SK-N-SH (cell line): ENCODE measurements around the gene SLCO3A1. TPM values are rescaled to one million over a fixed set of nuclear protein-coding genes. Genes with fewer than 3 reads are reported as not detected.

Source experiments
- CTCF ChIA-PET: fragments of 300-600, 350-600 bp; formaldehyde crosslinking; extraction: SDS; loops from one replicate; lab custom pipeline; 2021; lab: Yijun Ruan, JAX
- POLR2A ChIA-PET: fragments of 350-600 bp; sonication (Branson Sonifier 250); formaldehyde crosslinking; extraction: SDS; loops from one replicate; lab custom pipeline; 2020; ENCODE audit warnings: antibody characterized with exemption, inconsistent platforms; lab: Yijun Ruan, JAX
- DNase-seq: peaks from one replicate; pipeline ENCODE4 v3.0.0; 2012
- H2AFZ ChIP-seq: fragments of 200-600 bp; sonication (generic); 2 replicates; pipeline ENCODE4 v1.8.1; 2016; ENCODE audit warnings: antibody characterized with exemption, mild to moderate bottlenecking, low read depth
- H3F3A ChIP-seq: fragments of 200-600 bp; sonication (generic); replicated peaks from 2 replicates; pipeline ENCODE3; 2016; ENCODE audit warnings: antibody characterized with exemption, mild to moderate bottlenecking; ENCODE audit not compliant: insufficient read depth
- H3K27ac ChIP-seq, 2 experiments: fragments of 200-500 bp in 1 of 2; fragments of 200-600 bp in 1 of 2; sonication (Bioruptor generic) in 1 of 2; sonication (generic), shearing (Covaris generic) in 1 of 2; 2 replicates each; pipeline versions ENCODE4 v1.5.1 to v1.6.1; 2014 to 2016; ENCODE audit warnings: low read depth in 2 of 2, inconsistent platforms in 1 of 2, low read length in 1 of 2, mild to moderate bottlenecking in 1 of 2, mixed read lengths in 1 of 2
- H3K27me3 ChIP-seq: fragments of 200-600 bp; sonication (generic), shearing (Covaris generic); 2 replicates; pipeline ENCODE4 v1.6.1; 2016; ENCODE audit warnings: mixed run types; ENCODE audit not compliant: insufficient read depth
- H3K36me3 ChIP-seq, 2 experiments: fragments of 200-500 bp in 1 of 2; fragments of 200-600 bp in 1 of 2; sonication (Bioruptor generic) in 1 of 2; sonication (generic) in 1 of 2; replicated peaks in 1 of 2; 2 replicates each; pipeline versions ENCODE3 to v1.5.1; 2014 to 2016; ENCODE audit warnings: low read length in 1 of 2, mild to moderate bottlenecking in 1 of 2; ENCODE audit not compliant: insufficient read depth in 2 of 2, control insufficient read depth in 1 of 2
- H3K4me1 ChIP-seq, 2 experiments: fragments of 200-500 bp in 1 of 2; fragments of 200-600 bp in 1 of 2; sonication (Bioruptor generic) in 1 of 2; sonication (generic), shearing (Covaris generic) in 1 of 2; 2 replicates each; pipeline versions ENCODE4 v1.5.1 to v1.6.1; 2014 to 2016; ENCODE audit warnings: low read depth in 1 of 2, low read length in 1 of 2, mixed run types in 1 of 2; ENCODE audit not compliant: insufficient read depth in 2 of 2, control insufficient read depth in 1 of 2
- H3K4me2 ChIP-seq: fragments of 200-600 bp; sonication (generic), shearing (Covaris generic); 2 replicates; pipeline ENCODE4 v1.6.1; 2017; ENCODE audit warnings: mixed run types
- H3K4me3 ChIP-seq, 2 experiments: fragments of 200-500 bp in 1 of 2; fragments of 200-600 bp in 1 of 2; sonication (Bioruptor generic) in 1 of 2; sonication (generic), shearing (Covaris generic) in 1 of 2; 2 replicates each; pipeline versions ENCODE4 v1.5.1 to v1.8.1; 2014 to 2016; ENCODE audit warnings: low read depth in 2 of 2, inconsistent platforms in 1 of 2, low read length in 1 of 2, mild to moderate bottlenecking in 1 of 2, mixed read lengths in 1 of 2, moderate library complexity in 1 of 2
- H3K79me2 ChIP-seq: fragments of 200-600 bp; sonication (generic); 2 replicates; pipeline ENCODE4 v1.8.1; 2017; ENCODE audit warnings: mild to moderate bottlenecking; ENCODE audit not compliant: insufficient read depth
- H3K9ac ChIP-seq: fragments of 200-600 bp; sonication (generic); 2 replicates; pipeline ENCODE4 v1.6.1; 2017; ENCODE audit warnings: mixed run types
- H3K9me2 ChIP-seq: fragments of 200-600 bp; sonication (generic); 2 replicates; pipeline ENCODE4 v1.6.1; 2017; ENCODE audit warnings: mixed run types
- H3K9me3 ChIP-seq: fragments of 200-600 bp; sonication (generic); 2 replicates; pipeline ENCODE4 v1.6.1; 2017; ENCODE audit warnings: mixed run types, mild to moderate bottlenecking, moderate library complexity
- H4K20me1 ChIP-seq: fragments of 200-600 bp; sonication (generic); 2 replicates; pipeline ENCODE4 v1.6.1; 2017; ENCODE audit warnings: mild to moderate bottlenecking, mixed run types; ENCODE audit not compliant: insufficient read depth
- CHD2 ChIP-seq: fragments of 150-350 bp; IDR thresholded peaks from 2 replicates; pipeline ENCODE4 v1.6.1; 2018; ENCODE audit warnings: low read length; ENCODE audit not compliant: partially characterized antibody
- ELF1 ChIP-seq: IDR thresholded peaks from 2 replicates; pipeline ENCODE4 v1.4.0; 2012
- EP300 ChIP-seq, 2 experiments: IDR thresholded peaks; 2 replicates each; pipeline versions ENCODE4 v1.4.0 to v1.6.1; 2012; ENCODE audit warnings: borderline replicate concordance in 1 of 2, low read depth in 1 of 2, low read length in 1 of 2
- EZH2phosphoT487 ChIP-seq: fragments of 200-600 bp; sonication (generic); IDR thresholded peaks from 2 replicates; pipeline ENCODE4 v1.6.1; 2017; ENCODE audit warnings: low read depth, mixed run types, mild to moderate bottlenecking, antibody characterized with exemption, moderate library complexity, borderline replicate concordance
- FOSL2 ChIP-seq: IDR thresholded peaks from 2 replicates; pipeline ENCODE4 v1.4.0; 2012; ENCODE audit warnings: low read depth, mild to moderate bottlenecking, moderate library complexity, borderline replicate concordance
- FOXM1 ChIP-seq: IDR thresholded peaks from 2 replicates; pipeline ENCODE4 v1.4.0; 2012; ENCODE audit warnings: low read depth, mild to moderate bottlenecking
- GATA2 ChIP-seq: sonication (generic); formaldehyde crosslinking; IDR thresholded peaks from 2 replicates; pipeline ENCODE4 v1.5.0; 2020; ENCODE audit warnings: mild to moderate bottlenecking, missing genetic modification reagents
- IRF3 ChIP-seq: fragments of 150-350 bp; IDR thresholded peaks from 2 replicates; pipeline ENCODE4 v1.6.1; 2016; ENCODE audit warnings: mild to moderate bottlenecking, low read depth, low read length
- MXI1 ChIP-seq: IDR thresholded peaks from 2 replicates; pipeline ENCODE4 v1.6.1; 2012; ENCODE audit warnings: mild to moderate bottlenecking, low read depth, low read length, improper control_type of control experiment
- NFIC ChIP-seq: IDR thresholded peaks from 2 replicates; pipeline ENCODE4 v1.4.0; 2012; ENCODE audit warnings: borderline replicate concordance
- NRF1 ChIP-seq: IDR thresholded peaks from 2 replicates; pipeline ENCODE4 v1.6.1; 2012; ENCODE audit warnings: low read depth, mild to moderate bottlenecking, low read length
- RAD21 ChIP-seq: IDR thresholded peaks from 2 replicates; pipeline ENCODE4 v1.6.1; 2012; ENCODE audit warnings: mild to moderate bottlenecking, low read length
- RCOR1 ChIP-seq: fragments of 150-350 bp; IDR thresholded peaks from 2 replicates; pipeline ENCODE4 v1.6.1; 2017; ENCODE audit warnings: antibody characterized with exemption, low read length
- RXRA ChIP-seq: IDR thresholded peaks from 2 replicates; pipeline ENCODE4 v1.4.0; 2012; ENCODE audit warnings: low read depth, mild to moderate bottlenecking, borderline replicate concordance
- SMC3 ChIP-seq: IDR thresholded peaks from 2 replicates; pipeline ENCODE4 v1.6.1; 2012; ENCODE audit warnings: low read depth, low read length, improper control_type of control experiment
- TCF12 ChIP-seq: IDR thresholded peaks from 2 replicates; pipeline ENCODE4 v1.4.0; 2012
- USF1 ChIP-seq: IDR thresholded peaks from 2 replicates; pipeline ENCODE4 v1.4.0; 2012; ENCODE audit warnings: low read depth, borderline replicate concordance
- WGBS: methylation state at CpG from one replicate; pipeline ENCODE4 v1.1.6; 2017; ENCODE audit warnings: low lambda C conversion rate; 5-methylcytosine and 5-hydroxymethylcytosine counted together
- polyA plus RNA-seq, 3 experiments: library from polyadenylated mRNA; depleted of rRNA; stranded (reverse); fragments of >200 nt; gene quantifications; 2 replicates each; pipeline ENCODE4 v1.2.3, GENCODE V29; 2012

SLCO3A1 gene
- polyA plus RNA-seq, 1 of the 3 experiments (the other 2 are of a cell fraction): 19.7 TPM

DNA sequence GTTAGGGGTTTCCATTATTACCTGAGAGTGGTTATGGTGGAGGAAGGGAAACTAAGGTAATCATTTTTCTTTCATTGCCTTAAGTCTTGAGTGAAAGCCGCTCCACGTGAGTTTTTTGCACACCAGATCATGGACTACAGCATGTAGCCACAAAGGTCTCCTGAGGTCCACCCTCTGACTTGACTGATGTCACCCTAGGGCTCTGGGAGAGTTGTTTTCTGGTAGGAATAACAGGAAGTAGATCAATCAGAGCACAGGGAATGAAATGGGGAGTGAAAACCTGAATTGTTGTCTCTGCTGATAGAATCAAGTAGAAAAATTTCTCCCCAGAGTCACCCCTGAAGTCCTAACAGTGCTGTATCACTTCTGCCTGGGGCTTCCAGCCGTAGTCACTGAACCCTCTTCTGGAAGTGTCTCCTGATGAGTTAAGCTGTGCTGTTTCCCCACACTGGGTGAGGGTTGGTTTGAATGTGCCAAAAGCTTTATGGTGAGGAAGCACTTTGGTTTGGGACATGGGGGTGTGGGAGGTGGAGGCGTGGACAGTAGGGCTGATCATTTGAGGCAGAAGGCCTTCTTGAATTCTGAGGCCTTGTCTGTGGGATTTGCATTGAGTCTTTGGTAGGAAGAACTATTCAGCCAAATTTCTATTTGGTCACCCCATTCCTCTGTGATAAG, 64.3 kb downstream of the SLCO3A1 start:
- ChIA-PET POLR2A (no interaction called here), CTCF (interaction anchor here (0.9 to 1.6 kb wide), 4 partner anchors 24 to 160 kb away, joined by 3 read pairs; no protein-coding TSS in a partner anchor)
- WGBS: 92% methylated on average over 4 of the region's 4 CpGs
- Histone ChIP-seq H4K20me1 (no peaks in the 10 kb centered on the region), H3F3A (no peaks in the 10 kb centered on the region), H3K9me3 (no peaks in the 10 kb centered on the region), H2AFZ (no peak overlapping the region), H3K4me3 (no peak overlapping the region), H3K27me3 (no peaks in the 10 kb centered on the region), H3K79me2 (peaks cover 5% of the 10 kb centered on the region), H3K9me2 (no peaks in the 10 kb centered on the region), H3K4me1 (peaks cover 0 to 4% of the 10 kb centered on the region in 2 experiments; a peak in 1 of 4 replicates), H3K9ac (no peak overlapping the region), H3K36me3 (peaks cover 3 to 5% of the 10 kb centered on the region in 2 experiments), H3K27ac (no peak overlapping the region), H3K4me2 (no peak overlapping the region)
- DNase-seq: no peak
- TF ChIP-seq CHD2 (no peak), RXRA (no peak), FOSL2 (no peak), RCOR1 (no peak), GATA2 (CRISPR knock-in tag) (no peak), EP300 (IDR thresholded peaks at IDR 0.05; ENCODE audit: borderline replicate concordance in 1 of 2, low read depth in 1 of 2, low read length in 1 of 2) (no peak), IRF3 (no peak)

- POLR2A ChIA-PET: interaction anchor here (0.7 kb wide), 1 partner anchor 17 kb away, joined by 3 read pairs; no protein-coding TSS in a partner anchor
Measured at GRCh38 chr15:91919014-91919534, 65.6 kb downstream of the SLCO3A1 start.

More at GRCh38 chr15:91919014-91919534, 65.6 kb downstream of the SLCO3A1 start:
- Histone ChIP-seq H3K4me1 (peaks cover 0 to 7% of the 10 kb centered on the region in 2 experiments; a peak in 1 of 4 replicates), H3K79me2 (peaks cover 12% of the 10 kb centered on the region), H3K27me3 (no peaks in the 10 kb centered on the region), H3K9me3 (no peaks in the 10 kb centered on the region), H3F3A (no peaks in the 10 kb centered on the region), H3K4me2 (no peak overlapping the region), H3K9me2 (no peaks in the 10 kb centered on the region), H3K27ac (no peak overlapping the region), H4K20me1 (no peaks in the 10 kb centered on the region), H2AFZ (no peak overlapping the region), H3K36me3 (peaks cover 3 to 5% of the 10 kb centered on the region in 2 experiments), H3K4me3 (no peak overlapping the region), H3K9ac (no peak overlapping the region)
- no peak for DNase-seq
- CTCF ChIA-PET: interaction anchor here (1.2 kb wide), 2 partner anchors 23 to 29 kb away, joined by 3 read pairs; no protein-coding TSS in a partner anchor
- TF ChIP-seq MXI1 (no peak), RAD21 (no peak), ELF1 (no peak), FOXM1 (no peak), NFIC (no peak), EZH2phosphoT487 (no peak), TCF12 (no peak), USF1 (no peak), NRF1 (no peak), SMC3 (no peak), IRF3 (no peak), CHD2 (no peak)
- 92% methylated on average over 13 of the region's 15 CpGs for WGBS
